Panc1 (cell line): Measurements from ENCODE around the gene KMT2E.

Source experiments
- SIN3A ChIP-seq: IDR thresholded peaks from 2 replicates; pipeline ENCODE4 v1.6.1; 2012; ENCODE audit warnings: low read depth, mild to moderate bottlenecking, low read length, moderate library complexity, borderline replicate concordance; ENCODE audit not compliant: insufficient read depth
- TF ChIP-seq, protein P1 (sequence below): fragments of 450-650 bp; IDR thresholded peaks from 2 replicates; pipeline ENCODE4 v1.5.1; 2017; ENCODE audit warnings: mild to moderate bottlenecking

DNA sequence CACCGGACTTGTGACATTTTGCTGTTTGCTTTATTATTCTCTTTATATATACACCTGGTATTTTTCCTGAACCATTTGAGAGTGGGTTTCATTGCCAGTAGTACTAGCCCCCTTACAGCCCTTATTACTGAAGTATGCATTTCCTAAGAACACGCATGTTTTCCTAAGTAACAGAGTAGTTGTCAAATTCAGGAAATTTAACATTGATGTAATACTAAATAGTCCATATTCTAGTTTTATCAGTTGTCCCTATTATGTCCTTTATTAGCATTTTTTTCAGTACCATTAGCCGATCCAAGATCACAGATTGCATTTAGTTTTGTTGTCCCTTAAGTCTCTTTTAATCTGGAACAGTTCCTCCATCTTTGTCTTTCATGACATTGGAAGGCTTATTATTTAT is 8.0 kb downstream of the KMT2E start:
- no peak for TF ChIP-seq SIN3A
- TF ChIP-seq, protein P1, sequence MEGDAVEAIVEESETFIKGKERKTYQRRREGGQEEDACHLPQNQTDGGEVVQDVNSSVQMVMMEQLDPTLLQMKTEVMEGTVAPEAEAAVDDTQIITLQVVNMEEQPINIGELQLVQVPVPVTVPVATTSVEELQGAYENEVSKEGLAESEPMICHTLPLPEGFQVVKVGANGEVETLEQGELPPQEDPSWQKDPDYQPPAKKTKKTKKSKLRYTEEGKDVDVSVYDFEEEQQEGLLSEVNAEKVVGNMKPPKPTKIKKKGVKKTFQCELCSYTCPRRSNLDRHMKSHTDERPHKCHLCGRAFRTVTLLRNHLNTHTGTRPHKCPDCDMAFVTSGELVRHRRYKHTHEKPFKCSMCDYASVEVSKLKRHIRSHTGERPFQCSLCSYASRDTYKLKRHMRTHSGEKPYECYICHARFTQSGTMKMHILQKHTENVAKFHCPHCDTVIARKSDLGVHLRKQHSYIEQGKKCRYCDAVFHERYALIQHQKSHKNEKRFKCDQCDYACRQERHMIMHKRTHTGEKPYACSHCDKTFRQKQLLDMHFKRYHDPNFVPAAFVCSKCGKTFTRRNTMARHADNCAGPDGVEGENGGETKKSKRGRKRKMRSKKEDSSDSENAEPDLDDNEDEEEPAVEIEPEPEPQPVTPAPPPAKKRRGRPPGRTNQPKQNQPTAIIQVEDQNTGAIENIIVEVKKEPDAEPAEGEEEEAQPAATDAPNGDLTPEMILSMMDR, result no peak
